IMR-90 (cell line): Measurements from ENCODE around the gene PPM1H.

Source experiments
- BHLHE40 ChIP-seq: fragments of 150-350 bp; IDR thresholded peaks from 2 replicates; pipeline ENCODE4 v1.6.1; 2016; ENCODE audit warnings: mild to moderate bottlenecking, low read depth, low read length
- MXI1 ChIP-seq: IDR thresholded peaks from 2 replicates; pipeline ENCODE4 v1.6.1; 2012; ENCODE audit warnings: low read depth, mild to moderate bottlenecking, low read length, moderate library complexity, borderline replicate concordance
- POLR2A ChIP-seq: IDR thresholded peaks from 2 replicates; pipeline ENCODE4 v1.6.1; 2012; ENCODE audit warnings: mild to moderate bottlenecking, low read depth, low read length
- TF ChIP-seq, protein P1 (sequence below): conservative IDR thresholded peaks from 2 replicates; pipeline ENCODE4 v1.5.1; 2012; ENCODE audit warnings: mild to moderate bottlenecking, low read depth, low read length, improper control_type of control experiment

DNA sequence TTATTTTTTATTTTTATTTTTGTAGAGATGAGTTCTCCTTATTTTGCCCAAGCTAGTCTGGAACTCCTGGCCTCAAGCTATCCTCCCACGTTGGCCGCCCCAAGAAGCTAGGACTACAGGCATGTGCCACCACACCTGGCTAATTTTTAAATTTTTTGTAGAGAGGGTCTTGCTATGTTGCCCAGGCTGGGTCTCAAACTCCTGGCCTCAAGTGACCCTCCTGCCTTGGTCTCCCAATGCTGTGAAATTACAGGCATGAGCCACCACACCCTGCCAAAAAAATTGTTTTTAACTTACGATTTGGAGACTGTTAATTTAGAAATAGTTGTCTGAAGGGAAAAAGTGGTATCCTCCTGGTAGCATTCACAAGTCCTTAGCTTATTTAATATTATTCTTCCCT is 120.7 kb downstream of the PPM1H start:
- TF ChIP-seq BHLHE40: no peak
- TF ChIP-seq, protein P1, sequence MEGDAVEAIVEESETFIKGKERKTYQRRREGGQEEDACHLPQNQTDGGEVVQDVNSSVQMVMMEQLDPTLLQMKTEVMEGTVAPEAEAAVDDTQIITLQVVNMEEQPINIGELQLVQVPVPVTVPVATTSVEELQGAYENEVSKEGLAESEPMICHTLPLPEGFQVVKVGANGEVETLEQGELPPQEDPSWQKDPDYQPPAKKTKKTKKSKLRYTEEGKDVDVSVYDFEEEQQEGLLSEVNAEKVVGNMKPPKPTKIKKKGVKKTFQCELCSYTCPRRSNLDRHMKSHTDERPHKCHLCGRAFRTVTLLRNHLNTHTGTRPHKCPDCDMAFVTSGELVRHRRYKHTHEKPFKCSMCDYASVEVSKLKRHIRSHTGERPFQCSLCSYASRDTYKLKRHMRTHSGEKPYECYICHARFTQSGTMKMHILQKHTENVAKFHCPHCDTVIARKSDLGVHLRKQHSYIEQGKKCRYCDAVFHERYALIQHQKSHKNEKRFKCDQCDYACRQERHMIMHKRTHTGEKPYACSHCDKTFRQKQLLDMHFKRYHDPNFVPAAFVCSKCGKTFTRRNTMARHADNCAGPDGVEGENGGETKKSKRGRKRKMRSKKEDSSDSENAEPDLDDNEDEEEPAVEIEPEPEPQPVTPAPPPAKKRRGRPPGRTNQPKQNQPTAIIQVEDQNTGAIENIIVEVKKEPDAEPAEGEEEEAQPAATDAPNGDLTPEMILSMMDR: no peak
- no peak for TF ChIP-seq POLR2A
- no peak for TF ChIP-seq MXI1
